IPS-NIHi7 (cell line): Measurements from ENCODE around the gene CEP126.
"Not testable (repeated sequence)": the region's sequence is repeated elsewhere in the genome, so short reads cannot be mapped to it uniquely, and the experiment has no call there.

ENCODE experiments used
- DNase-seq: peaks from one replicate; pipeline ENCODE4 v3.0.0; 2012; ENCODE audit warnings: mixed read lengths; ENCODE audit errors: extremely low spot score

CEP126 gene

DNA sequence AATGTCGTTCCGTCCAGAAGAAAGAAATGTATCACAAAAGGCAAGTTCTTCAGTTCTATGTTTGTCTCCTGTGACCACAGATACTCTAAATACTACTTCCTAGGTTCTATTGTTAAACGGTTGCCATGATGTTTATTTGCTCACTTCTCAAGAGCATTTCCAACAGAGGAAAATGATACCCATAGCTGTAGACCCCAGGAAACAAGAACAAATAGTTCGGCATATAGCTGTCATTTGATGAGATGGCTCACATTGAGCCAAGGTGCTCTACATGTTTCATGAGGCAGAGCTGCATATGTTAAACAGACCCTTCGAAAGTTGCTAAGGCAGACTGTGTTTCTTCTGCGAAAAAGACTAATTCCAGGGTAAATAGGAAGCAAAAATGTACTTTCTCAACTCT lies 16.9 kb downstream of the CEP126 start:
- no peak for DNase-seq

DNA sequence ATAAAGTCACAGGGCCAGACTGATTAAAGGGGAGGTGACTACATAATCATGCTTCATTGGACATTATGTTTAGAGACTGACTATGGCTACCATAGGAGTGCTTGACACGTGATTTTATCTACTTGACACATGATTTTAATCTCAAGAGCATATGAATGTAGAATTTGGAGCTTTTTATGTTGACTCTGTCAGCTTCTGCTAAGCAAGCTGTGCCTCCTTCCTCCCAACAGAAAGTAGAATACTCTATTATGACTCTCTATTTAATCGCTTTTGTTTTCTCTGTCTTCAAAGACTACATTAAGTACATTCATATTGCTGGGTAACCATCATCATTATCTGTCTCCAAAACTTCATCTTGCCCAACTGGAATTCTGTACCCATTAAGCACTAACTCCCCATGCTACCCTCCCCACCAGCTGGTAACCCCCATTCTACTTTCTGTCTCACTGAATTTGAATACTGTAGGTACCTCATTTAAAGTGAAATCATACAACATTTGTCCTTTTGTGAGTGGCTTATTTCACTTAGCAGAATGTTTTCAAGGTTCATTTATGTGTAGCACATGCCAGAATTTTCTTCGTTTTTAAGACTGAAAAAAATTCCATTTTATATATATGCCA lies 26.2 kb downstream of the CEP126 start:
- DNase-seq: no peak

DNA sequence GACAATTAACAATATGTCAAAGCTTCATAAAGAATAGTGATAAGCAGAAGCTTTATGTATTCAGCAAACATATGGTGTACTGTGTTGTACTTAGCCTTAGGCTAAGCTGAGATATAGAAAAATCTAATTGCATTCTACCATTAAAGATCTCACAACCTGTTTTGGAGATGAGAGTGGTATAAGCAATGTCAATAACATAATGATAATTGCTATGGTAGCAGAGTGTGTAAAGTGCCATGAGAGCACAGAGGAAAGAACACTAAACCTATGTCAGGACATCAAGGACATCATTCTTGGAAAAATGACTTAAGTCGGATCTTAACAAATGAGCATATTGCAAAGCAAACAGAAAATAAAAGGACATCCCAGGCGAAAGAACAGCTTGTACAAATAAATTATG lies 30.1 kb downstream of the CEP126 start:
- no peak for DNase-seq

DNA sequence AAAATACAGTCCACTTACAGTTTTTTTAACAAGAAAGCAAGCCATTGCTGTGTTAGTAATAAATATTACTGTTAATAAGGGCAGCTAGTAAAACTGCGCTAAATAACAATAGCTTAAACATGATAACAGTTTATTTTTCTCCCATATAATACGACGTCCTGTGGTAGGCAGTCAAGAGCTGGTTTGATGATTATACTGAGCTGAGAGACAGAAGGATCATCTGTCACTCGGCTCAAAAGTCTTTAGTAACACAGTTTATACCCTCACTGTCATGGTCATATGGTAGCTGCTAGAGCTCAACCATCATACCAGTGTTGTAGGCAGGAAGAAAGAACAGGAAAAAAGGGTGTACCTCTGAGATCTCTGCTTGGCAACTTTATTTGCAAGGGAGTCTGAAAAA lies 30.6 kb downstream of the CEP126 start:
- no peak for DNase-seq

DNA sequence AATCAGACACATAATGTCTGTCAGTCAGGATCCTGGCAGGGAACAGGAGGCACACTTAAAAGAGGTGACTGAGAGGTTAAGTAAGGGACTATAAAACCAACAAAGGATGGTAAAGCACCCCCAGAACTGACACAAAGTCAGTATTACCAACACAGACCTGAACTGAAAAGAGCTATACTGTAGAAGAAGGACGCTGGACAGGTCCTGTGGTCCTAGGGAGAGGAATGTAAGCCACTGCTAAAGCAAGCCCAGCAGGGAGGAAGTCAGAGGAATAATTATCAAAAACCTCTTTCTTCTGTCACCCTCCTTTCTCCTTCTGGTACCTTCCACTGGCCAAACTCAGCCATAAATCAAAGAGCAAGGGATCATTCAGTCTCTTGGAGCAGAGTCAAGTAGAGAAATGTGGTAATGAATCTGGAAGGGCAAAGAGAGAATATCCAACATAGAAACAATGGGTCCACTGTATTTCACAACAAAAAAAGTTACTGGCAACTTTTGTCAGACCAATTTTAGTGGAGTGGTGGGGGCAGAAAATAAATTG lies 34.9 kb downstream of the CEP126 start:
- DNase-seq: peak; percentile 10

DNA sequence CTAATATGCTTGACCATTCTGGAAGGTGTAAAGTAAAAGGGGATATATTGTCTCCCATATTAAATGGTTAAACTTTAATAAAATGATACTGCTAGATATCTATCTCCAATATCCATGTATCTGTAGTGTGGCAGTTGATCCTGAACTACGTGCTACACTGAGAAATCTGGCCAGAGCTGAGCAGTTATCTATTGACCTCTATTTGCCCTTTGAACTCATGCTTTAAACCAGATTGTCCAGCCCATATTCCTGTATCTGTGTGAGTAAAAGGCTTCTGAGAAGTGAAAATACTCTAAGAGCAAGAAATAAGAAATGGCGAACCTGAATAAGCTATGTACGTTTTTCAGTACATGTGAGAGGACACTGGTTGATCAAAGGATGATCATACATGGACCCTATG lies 40.5 kb downstream of the CEP126 start:
- no peak for DNase-seq

DNA sequence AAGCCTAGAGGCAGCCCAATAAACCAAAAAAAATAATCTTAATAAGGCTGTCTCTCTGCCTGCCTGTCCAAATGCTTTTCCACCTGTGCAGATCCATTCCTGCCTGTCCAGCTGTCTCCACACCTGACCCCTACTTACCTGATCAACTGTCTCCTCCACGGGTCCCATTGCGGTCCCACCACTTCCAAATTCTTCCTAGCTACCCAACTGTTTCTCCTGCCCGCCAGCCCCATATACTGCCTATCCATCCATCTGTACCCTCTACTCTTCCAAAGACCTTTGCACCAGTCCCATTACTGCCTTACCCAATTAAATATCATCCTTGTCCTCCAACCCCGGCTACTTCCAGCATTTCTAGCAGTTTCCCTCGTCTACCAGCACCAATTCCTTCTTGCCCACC lies 40.9 kb downstream of the CEP126 start:
- DNase-seq: no peak

DNA sequence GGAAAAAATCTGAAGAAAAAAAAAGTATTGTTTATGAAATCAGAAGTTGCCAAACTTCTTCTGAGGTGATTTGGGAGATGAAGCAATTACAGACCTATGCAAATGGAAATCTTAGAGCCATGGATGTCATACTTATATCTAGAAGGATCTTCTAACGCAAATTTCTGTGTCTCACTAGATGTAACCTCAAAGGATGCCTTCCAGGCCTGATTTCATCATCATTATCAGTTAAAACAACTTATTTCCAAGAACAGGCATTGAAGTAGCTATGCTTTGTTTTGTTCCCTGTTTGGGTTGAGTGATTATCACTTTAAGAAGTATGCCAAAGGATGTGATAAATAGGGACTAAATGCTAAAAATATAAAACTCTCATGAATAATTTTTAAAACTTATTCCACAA lies 45.4 kb downstream of the CEP126 start:
- DNase-seq: no peak

DNA sequence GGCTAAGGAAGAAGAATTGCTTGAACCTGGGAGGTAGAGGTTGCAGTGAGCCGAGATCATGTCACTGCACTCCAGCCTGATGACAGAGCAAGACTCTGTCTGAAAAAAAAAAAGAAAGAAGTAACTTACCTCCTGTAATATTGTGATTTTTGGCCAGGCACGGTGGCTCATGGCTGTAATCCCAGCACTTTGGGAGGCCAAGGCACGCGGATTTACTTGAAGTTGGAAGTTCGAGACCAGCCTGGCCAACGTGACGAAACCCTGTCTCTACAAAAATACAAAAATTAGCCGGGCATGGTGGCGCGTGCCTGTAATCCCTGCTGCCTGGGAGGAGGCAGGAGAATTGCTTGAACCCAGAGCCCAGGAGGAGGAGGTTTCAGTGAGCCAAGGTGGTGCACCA lies 49.4 kb downstream of the CEP126 start:
- DNase-seq: not testable (repeated sequence)

DNA sequence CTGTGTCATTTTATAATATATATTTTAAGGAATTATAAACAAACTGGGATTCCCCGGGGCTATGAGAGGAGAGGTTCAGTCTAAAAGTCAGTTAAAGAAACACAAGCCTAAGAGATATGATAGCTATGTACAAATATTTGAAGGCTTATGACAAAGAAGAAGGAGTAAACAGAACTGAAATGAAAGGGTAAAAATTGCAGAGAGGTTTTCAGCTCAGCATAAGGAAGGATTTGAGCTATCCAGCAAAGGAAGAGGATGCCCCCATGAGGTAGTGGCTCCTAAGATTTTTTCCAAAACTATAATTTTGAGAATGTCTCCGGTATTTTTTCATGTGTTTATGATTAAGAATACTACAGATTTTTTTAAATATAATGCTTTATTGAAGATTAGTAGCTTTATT lies 59.4 kb downstream of the CEP126 start:
- no peak for DNase-seq

DNA sequence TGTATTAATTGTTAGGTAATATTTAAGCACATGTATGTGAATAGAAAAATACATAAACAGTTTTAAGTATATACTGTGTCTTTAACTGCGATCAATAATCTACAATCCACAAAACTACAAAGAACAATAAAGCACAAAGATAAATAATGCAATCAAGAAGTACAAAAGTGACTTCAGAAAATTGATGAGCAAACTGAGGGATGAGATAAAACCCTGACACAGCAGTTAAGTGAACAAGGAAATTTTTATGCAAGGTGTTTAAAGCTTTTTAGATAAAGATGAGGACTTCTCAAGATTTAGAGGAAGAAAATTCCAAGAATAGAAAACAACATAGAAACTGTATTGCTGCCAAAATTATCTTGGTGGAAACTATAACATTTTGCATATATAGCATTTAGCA lies 60.0 kb downstream of the CEP126 start:
- no peak for DNase-seq

DNA sequence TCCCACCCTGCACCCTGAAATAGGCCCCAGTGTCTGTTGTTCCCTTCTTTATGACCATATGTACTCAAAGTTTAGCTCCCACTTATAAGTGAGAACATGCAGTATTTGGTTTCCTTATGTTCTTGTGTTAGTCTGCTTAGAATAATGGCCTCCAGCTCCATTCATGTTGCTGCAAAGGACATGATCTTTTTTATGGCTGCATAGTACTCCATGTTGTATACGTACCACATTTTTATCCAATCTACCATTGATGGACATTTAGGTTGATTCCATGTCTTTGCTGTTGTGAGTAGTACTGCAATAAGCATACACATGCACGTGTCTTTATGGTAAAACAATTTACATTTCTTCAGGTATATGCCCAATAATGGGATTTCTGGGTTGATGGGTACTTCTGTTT lies 60.9 kb downstream of the CEP126 start:
- DNase-seq: no peak

DNA sequence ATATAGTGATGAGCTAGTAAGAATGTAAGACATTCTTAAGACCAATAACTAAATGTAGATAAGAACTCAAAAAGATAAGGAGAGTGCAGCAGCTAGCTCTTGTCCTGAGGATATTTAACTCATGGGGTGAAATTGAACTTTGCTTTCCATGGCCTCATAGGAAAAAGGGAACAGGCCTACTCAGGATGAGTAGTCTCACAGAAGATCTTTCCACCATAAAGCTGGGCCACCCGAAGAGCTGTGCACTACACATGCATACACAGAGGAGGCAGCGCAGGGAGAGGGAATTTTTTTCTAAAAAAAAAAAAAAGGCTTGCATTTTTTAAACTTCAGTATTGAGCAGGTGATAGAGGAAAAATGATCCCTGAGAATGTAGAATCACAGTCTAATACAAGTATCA lies 72.6 kb downstream of the CEP126 start:
- DNase-seq: no peak

DNA sequence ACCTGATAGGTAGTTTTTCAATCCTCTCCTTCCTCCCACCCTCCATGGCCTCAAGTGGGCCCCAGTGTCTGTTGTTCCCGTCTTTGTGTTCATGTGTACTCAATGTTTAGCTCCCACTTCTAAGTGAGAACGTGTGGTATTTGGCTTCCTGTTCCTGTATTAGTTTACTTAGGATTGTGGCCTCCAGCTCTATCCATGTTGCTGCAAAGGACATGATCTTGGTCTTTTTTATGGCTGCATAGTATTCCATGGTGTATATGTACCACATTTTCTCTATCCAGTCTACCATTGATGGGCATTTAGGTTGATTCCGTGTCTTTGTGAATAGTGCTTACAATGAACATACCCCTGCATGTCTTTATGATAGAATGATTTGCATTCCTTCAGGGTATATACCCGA lies 78.4 kb downstream of the CEP126 start:
- no peak for DNase-seq

DNA sequence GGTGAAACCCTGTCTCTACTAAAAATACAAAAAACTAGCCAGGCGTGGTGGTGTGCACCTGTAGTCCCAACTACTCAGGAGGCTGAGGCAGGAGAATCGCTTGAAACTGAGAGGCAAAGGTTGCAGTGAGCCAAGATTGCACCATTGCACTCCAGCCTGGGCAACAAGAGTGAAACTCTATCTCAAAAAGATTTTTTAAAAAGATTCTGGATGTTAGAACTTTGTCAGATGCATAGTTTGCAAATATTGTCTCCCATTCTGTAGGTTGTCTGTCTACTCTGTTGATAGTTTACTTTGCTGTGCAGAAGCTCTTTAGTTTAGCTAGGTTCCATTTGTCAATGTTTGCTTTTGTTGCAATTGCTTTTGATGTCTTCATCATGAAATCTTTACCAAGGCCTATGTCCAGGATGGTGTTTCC lies 79.3 kb downstream of the CEP126 start:
- not testable (repeated sequence) for DNase-seq

DNA sequence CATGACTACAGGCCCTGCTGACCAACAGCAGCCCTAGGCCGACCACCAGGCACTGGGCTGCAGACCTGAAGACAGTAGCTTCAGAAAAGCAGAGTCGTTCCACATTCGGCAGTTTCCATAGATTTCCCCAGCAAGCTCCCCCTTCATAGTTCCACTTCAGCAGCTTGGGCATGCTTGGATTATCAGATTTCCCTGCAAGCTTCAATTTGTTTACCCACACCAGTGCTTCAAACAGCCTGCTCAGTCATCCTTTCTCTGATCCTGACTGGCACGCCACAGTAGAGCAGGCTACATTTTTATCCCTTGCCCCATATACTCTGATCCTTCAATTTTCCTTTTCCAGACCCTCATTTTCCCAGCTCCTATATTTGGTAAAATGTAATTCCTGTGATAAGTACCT lies 81.3 kb downstream of the CEP126 start:
- DNase-seq: no peak

DNA sequence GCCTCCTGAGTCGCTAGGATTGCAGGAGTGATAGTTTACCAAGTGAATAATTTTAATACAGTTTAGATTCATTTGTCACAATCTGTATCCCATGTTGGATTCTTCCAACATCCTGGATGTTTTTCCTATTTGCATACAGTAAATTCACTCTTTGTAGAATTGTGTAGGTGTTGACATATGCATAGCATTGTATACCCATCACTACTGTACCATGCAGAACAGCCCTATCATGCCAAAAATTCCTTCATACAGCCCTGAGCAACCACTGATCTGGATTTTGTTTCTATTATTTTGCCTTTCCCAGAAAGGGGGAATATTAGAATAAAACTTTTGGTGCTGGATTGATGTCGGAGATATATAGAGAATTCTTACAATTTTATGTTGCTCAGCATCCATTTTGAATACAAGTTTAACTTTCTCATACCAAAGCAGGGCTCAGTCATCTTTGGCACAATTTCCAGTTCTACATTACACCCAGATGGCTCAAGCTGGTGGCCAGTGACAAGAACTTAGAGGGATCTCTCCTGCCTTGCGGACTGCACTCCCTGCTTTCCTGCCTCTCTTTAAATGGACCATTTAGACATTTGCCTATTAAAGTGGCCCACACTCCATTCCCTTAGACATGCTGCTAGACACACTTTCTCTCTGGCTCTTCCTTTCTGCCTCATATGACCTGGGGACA lies 87.0 kb downstream of the CEP126 start:
- no peak for DNase-seq

DNA sequence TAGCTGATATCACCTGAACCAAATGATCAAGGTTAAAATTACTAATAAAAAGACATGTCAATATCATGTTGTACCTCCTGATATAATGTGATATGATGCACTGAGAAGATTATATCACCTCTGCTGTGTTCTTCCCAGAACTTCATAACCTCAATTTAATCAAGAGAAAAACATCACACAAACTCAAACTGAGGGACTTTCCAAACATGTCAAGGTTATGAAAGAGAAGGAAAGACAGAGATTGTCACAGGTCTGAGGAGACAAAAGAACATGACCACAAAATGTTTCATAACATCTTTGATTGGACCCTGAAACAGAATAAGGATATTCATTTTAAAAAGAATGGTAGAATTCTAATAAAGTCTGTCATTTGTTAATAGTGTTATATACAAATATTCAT lies 89.4 kb downstream of the CEP126 start:
- DNase-seq: no peak

DNA sequence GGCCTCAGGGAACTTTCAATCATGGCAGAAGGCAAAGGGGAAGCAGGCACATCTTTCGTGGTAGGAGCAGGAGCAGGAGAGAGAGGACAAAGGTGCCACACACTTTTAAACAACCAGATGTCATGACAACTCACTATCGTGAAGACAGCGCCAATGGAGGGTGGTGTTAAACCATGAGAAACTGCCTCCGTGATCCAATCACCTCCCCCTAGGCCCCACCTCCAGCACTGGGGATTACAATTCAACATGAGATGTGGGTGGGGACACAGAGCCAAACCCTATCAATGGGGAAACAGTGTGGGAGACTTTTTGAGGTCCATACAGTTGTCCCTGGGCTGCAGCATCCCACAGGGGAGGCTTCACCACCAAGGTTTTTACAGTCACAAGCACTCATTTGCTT lies 90.5 kb downstream of the CEP126 start:
- DNase-seq: no peak

DNA sequence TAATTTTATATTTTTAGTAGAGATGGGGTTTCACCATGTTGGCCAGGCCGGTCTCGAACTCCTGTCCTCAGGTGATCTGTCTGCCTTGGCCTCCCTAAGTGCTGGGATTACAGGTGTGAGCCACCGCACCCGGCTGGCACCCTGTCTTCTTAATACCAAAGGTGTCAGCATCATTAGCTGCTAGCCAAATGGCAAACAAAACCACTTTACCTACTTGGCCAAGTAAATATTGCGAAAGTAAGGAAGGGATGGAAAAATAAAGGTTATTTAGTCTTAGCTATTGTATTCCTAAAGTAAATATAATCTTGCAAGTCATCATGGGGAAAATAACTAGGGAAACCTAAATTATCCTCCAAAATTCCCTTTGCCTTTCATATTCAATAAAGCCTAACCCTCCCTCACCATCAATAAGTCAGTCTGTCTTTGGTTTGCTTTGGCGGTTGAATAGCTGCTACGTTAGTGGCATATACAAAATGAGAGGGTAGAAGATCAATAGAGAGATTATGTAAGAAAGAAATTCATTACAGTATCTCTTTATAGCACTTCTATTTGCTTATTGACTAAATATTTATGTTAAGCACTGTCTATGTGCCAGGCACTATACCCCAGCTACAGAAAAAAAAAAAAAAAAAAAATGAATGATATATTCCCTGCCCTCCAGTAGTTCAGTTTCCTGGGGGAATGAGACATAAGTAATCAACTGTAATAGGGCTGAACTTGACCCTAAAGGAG lies 92.2 kb downstream of the CEP126 start:
- no peak for DNase-seq

DNA sequence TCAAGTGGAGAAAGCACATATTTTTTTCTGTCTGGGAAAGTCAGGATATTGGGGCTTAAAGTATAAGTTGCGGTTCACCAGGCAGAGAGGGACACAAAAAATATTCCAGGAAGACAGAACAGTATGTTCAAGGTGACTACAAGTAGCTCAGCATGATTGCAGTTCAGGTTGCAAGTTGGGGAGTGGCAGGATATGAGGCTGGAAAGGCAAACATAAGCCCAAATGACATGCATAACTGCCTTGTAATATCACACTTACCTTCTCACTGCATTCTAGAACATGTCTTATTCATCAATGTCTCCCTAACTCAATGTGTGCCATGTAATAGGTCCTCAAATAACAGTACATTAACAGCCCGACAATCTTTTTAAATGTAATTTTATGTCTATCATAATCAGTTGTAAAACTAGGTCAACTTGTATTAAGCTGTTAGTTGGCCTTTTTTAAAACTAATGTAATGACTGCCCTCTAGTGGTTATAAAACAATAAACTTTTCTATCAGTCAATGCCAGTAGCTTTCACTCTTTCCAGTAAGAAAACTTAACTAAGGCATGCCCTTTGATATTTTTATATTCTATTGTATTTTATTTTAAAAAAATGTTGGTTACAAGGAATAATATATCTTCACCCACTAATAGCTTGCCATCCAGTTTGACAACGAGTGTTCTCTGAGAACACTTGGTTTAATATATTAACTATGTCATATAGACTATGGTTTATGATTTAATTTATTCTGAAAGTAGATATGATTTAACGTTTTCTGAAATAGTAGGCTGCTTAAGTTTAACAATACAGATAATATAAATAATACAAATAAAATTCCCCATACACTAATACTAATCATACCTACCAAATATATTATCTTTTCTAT lies 93.0 kb downstream of the CEP126 start:
- no peak for DNase-seq
